Measurements from ENCODE around the gene SMAP2.

SMAP2 gene

DNA sequence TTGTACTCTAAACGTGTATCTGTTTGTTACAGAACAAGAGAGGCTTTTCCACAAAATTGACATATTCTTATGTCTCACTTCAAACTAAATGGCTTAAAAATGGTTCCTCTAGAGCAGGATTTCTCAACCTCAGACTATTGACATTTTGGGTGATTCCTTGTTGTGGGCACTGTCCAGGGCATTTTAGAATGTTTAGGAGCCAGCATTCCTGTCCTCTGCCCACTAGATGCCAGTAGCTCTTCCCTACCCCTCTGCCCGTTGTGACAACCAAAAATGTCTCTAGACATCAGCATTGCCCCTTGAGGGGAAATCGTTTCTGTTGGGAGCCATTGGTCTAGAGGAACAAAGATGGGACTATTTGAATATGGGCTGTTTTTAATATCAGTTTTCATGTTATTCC lies 17.3 kb downstream of the SMAP2 start:
- DNase-seq (ENCODE audit: low read depth) = no peak

GRCh38 chr1:40391688-40392145 lies 18.2 kb downstream of the SMAP2 start:
- no peak for DNase-seq (ENCODE audit: low read depth)

DNA sequence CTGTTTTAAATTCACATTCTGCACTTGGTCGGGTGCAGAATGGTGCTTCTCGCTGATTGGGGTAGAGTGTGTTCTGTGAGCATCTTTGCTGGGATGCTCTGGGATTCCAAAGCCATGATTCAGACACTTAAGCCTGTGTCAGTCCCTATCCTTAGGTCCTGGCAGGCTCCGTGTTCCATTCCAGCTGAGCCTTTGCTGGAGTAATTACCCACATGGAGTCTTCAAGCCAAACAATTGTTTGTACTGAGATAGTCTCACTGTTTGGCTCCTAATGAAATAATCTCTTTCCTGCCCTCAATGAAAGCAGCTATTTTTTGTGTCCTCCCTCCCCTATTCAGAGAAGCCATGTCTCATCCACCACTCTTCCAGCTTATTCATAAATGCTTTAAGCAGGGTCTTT lies 18.7 kb downstream of the SMAP2 start:
- no peak for DNase-seq (ENCODE audit: low read depth)

GRCh38 chr1:40393173-40393572 lies 19.6 kb downstream of the SMAP2 start:
- no peak for DNase-seq (ENCODE audit: low read depth)

- DNase-seq (ENCODE audit: low read depth) = no peak
These were observed 21.1 kb downstream of the SMAP2 start for GRCh38 chr1:40394491-40395172.

DNA sequence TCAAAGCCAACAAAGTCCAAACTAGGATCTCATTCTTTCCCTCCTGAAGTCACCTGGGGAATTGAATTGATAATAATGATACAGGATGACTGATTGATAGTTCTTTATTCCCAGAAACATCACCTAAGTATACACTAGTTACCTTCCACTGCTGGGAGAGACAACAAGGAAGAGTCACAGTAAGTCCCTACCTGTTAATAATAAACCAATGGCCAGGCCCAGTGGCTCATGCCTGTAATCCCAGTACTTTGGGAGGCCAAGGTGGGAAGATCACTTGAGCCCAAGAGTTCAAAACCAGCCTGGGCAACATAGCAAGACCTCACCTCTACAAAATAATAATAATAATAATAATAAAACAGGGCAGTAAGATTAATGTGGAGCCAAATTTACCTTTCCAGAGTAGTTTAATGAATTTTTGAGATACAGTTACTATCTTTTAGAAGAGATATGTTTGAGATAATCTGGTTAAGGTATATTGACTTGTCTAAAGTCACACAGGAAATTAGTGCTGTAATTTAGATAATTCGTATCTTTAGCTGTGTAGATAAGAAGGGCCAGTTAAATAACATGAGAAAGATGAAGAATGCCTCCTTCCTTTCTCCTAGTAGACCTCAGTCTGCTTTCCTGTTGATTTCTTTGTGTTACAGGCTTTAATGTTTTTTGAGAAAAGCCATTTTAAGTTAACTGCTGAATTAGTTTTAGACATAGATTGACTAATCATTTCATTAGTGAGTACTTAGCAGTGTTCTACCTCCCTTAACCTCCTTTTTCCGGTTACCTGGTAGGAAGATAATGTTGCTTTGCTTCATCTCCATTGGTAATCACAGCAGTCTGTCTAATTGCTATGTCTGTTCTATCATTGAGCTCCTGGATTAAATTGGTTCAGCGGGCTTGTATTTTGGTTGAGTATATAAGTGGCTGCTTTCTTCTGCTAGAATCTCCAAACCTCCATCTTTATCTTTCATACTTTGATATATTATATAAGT lies 22.0 kb downstream of the SMAP2 start:
- DNase-seq (ENCODE audit: low read depth) = no peak

DNA sequence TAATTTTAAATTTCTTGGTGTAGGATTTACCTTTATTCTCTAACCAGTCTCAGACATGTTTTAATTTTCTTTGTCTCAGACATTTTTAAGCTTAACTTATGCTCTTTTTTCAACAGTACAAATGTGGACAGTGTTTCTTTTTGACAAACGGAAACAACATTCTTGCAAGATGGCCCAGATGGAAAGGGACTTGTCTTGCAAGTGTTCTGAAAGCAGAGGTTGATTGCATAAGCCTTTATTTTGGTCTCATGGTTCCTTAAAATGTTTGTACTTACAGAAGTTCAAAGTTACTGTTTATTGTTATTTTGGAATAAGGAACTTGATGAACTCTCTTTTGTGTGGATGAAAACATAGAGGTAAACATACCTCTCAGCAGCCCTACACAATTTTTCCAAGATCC lies 22.9 kb downstream of the SMAP2 start:
- no peak for DNase-seq (ENCODE audit: low read depth)

- no peak for DNase-seq (ENCODE audit: low read depth)
These were observed 23.7 kb downstream of the SMAP2 start for GRCh38 chr1:40397258-40397657.

- no peak for DNase-seq (ENCODE audit: low read depth)
These were observed 26.6 kb downstream of the SMAP2 start for GRCh38 chr1:40399984-40400704.

DNA sequence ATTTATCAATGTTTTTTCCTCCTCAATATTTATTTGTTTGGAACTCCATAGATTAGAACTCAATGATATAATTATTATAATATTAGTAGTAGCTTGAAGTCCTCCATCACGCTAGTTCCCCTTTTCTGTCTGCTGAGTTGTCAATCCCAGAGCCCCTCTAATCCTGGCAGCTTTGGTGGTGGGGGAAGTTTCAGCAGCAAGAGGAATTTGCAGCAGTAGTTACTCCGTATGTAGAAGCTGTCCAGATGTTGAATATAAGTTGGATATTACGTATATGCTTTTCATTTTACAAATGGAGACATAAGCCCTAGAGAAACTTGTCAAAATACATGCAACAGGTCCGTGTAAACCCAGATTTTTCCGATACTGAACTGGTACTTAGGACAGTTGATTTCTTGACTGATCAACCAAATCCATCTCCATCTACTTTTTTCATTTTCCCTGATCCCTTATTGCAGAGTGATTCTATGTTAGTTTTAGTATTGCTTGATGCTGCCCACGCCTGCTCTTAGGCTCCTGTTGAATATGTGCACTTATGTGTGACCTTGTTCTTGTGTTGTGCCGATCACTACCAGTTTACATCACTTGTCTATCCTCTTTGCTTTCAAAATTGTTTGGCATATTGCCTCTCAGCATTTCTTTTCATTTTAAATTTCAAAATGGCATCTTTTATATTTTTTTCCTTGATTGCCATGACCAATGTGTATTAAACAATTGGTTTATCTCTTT lies 28.1 kb downstream of the SMAP2 start:
- no peak for DNase-seq (ENCODE audit: low read depth)

GRCh38 chr1:40404670-40405462 lies 31.3 kb downstream of the SMAP2 start:
- DNase-seq (ENCODE audit: low read depth) = no peak

GRCh38 chr1:40405812-40406211 lies 32.3 kb downstream of the SMAP2 start:
- DNase-seq (ENCODE audit: low read depth) = no peak

GRCh38 chr1:40407453-40407852 lies 33.9 kb downstream of the SMAP2 start:
- no peak for DNase-seq (ENCODE audit: low read depth)

DNA sequence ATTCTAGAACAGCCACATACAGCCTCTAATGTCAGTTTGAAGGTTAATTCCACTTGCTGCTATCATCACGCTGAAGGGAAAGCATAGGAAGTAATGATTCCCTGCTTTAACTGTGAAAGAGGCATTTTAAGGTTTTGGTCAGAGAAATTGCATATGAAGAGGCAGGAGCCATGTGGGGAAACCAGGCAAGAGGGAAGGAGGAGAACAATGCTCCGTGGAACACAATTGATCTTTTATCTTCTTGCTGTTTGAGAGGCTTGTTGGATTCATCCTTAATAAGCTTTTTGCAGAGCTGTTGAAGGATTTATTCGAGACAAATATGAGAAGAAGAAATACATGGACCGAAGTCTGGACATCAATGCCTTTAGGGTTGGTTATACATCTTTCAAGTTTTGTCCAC lies 35.9 kb downstream of the SMAP2 start:
- no peak for DNase-seq (ENCODE audit: low read depth)

DNA sequence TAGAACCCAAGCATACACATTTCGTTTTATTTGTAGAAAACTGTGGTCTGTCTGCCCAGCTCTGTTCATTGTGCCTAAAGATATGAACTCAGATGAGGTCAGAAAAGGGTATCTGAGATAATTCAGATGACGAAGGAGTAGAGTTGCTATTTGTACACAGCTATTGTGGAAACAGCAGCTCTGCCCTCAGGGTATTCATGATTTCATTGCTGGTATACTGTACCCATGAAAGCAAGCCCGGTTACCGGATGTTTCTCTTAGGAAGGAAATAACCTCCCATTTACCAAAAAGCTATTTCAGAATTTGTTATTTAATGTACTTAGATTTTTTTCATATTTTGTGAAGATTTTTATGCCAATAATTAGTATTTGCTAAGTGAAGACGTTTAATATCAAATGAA lies 37.8 kb downstream of the SMAP2 start:
- no peak for DNase-seq (ENCODE audit: low read depth)

- no peak for DNase-seq (ENCODE audit: low read depth)
These were observed 38.3 kb downstream of the SMAP2 start for GRCh38 chr1:40411843-40412242.

GRCh38 chr1:40413527-40414252 lies 40.2 kb downstream of the SMAP2 start:
- DNase-seq (ENCODE audit: low read depth) = no peak

DNA sequence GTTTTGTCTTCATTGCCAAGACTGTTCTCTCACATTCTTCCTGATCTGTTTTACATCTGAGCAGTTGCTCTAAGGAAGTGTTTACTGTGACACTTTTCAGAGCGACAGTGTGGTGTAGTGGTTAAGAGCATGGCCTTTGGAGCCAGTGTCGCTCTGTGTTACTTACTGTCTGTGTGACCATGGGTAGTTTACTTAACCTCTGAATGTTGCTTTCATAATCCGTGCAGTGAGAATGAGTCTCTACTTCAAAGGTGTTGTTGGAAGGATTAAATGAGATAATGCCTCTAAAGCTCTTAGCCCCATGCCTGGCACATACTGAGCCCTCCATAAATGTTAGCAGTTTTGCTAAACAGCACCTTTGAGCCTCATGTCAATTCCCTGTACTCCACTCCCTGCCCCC lies 40.8 kb downstream of the SMAP2 start:
- no peak for DNase-seq (ENCODE audit: low read depth)

- DNase-seq (ENCODE audit: low read depth) = no peak
These were observed 43.2 kb downstream of the SMAP2 start for GRCh38 chr1:40416709-40417108.

Data from activated T-cell treated with anti-CD3 and anti-CD28 coated beads for 48 hours (primary cell).